Mesodermal cell (in vitro differentiated cells): ENCODE data around the gene ISM1.

Experiments
- H3K27ac ChIP-seq: 2 replicates; pipeline ENCODE4 v1.7.0; 2013; ENCODE audit warnings: mild to moderate bottlenecking, low read depth, low read length, moderate library complexity; ENCODE audit not compliant: severe bottlenecking
- H3K36me3 ChIP-seq: 2 replicates; pipeline ENCODE4 v1.7.1; 2013; ENCODE audit warnings: mild to moderate bottlenecking, low read length, moderate library complexity; ENCODE audit not compliant: control insufficient read depth, insufficient read depth
- H3K4me1 ChIP-seq: one replicate; pipeline ENCODE4 v1.7.1; 2013; ENCODE audit warnings: mild to moderate bottlenecking, low read length; ENCODE audit not compliant: insufficient read depth, control insufficient read depth, poor library complexity, severe bottlenecking
- H3K4me3 ChIP-seq: 2 replicates; pipeline ENCODE4 v1.7.0; 2013; ENCODE audit warnings: low read length, control low read depth, mild to moderate bottlenecking; ENCODE audit not compliant: insufficient read depth, poor library complexity, severe bottlenecking; ENCODE audit errors: extremely low read depth
- H3K9me3 ChIP-seq: 2 replicates; pipeline ENCODE4 v1.7.1; 2013; ENCODE audit warnings: mild to moderate bottlenecking, low read length, moderate library complexity; ENCODE audit not compliant: control insufficient read depth
- WGBS, 2 experiments: methylation state at CpG; one replicate each; pipeline ENCODE4 v1.1.5; 2013; ENCODE audit warnings: missing lambda C conversion rate in 2 of 2; ENCODE audit not compliant: insufficient coverage in 2 of 2; 5-methylcytosine and 5-hydroxymethylcytosine counted together

The ISM1 gene

DNA sequence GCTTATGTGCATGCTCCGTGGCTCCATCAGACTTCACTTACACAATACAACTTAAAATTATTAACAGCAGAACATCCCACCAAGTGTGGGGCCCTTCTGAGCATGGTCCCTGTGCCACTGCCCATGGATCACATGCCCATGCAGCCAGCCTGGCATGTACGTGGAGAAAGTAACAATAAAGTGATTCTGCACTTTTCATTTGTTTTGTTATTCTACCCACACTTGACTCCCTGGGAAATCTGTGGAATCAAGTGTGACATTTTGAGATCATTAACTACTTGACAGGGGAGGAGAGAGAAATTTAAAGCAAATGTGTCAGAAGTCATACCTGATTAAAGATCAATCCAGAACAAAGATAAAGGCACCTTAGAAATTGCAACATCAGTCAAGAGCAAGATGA, 112.0 kb downstream of the ISM1 start:
- peaks cover 6% of the 10 kb centered on the region for H3K9me3 ChIP-seq
- H3K27ac ChIP-seq = no peak overlapping the region
- peaks cover 13% of the 10 kb centered on the region for H3K4me1 ChIP-seq
- H3K36me3 ChIP-seq = no peaks in the 10 kb centered on the region
- 83% methylated on average over 2 of the region's 2 CpGs; no CpG with 5 or more reads in 1 of the 2 experiments for WGBS, 2 experiments
- H3K4me3 ChIP-seq = no peak overlapping the region

DNA sequence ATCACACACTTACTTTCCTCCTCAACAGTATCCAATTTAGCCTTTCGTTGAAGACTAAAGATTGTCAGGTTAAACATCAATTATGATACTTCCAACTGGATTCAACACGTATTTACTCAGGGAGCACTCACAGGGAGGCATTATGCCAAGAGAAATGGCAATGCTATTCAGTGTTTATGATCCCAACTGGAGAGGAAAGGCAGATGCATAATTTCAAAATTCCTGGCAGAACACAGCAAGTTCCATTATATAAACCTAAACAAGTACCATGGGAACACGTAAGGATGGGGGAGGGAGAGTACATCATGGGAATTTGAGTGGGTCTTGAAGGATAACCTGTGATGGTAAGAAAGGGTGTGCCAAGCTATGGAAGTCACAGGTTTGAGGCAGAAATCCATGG, 112.7 kb downstream of the ISM1 start:
- WGBS, 2 experiments = 100% methylated on average over 1 of the region's 3 CpGs
- Histone ChIP-seq H3K4me3 (no peak overlapping the region), H3K27ac (no peak overlapping the region), H3K36me3 (no peaks in the 10 kb centered on the region), H3K4me1 (peaks cover 13% of the 10 kb centered on the region), H3K9me3 (no peaks in the 10 kb centered on the region)

DNA sequence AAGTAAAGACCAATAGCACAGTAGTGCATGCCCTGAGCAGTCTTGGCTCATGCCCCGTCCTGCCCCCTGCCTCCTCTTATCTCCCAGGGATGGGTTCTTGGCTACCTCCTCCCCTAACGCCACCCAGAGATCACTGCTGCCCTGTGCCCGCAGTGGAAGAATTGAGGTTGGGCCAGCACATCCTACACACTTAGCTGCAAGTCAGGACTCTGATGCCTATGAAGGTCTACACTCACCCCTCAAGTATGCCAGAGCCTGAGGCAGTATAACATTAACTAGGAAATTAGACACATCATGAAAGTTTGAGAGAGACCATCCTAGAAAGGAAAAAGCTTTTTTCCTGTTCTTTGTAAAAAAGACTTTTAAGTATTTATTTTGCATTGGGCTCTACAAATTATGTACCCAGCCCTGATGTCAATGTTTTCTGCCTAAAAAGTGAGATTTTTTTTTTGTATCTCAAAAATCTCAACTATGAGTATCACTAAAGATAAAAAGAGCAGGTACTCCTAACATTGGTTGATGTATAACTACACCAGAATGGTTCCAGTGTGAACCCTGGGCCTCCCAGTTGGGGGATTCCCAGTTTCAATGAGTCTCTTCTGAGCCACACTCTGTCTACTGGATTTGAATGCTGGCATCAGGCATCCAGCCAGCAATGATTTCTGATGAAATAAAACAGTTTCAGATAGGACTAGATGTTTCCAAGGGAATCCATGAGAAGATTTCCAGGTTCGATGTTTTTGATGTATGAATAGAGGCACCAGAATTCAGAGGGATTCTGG, 115.4 kb downstream of the ISM1 start:
- H3K9me3 ChIP-seq = no peaks in the 10 kb centered on the region
- peaks cover 7% of the 10 kb centered on the region for H3K4me1 ChIP-seq
- WGBS, 2 experiments = 90 to 93% methylated on average over 3 to 4 of the region's 4 CpGs
- no peak overlapping the region for H3K27ac ChIP-seq
- H3K36me3 ChIP-seq = no peaks in the 10 kb centered on the region
- H3K4me3 ChIP-seq = no peak overlapping the region

DNA sequence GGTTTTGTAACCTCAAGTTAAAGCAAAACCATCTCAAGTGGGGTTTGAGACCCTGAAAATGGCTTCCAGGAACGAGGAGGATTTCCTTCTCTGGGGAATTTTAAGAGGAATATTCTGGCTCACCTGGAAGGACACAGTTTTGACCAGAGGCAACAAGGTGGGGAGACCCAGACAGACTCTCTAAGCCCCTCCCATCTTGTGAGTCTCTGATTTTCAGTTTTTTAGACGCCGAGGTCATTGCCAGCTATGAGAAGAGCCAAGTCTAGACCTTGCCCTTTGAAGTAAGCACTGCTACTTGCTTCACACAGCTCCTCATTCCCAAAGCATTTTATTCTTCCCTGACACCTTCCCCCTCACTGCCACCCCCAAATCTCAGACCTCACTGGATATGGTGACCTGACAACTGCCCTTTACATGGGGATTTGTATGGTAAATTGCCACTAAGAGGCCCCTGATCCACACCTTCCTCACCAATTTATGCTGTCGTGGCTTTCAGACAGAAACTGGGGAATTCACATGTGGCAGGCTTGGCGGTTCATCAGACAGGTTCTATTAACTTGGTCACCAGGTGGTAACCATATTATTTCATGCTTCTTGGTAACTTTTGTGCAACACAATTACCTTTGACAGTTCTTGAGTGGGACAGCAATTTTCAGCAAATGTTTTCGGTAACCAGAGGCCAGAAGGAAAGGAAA, 116.2 kb downstream of the ISM1 start:
- 91 to 97% methylated on average over 4 to 6 of the region's 6 CpGs for WGBS, 2 experiments
- Histone ChIP-seq H3K4me3 (no peak overlapping the region), H3K9me3 (no peaks in the 10 kb centered on the region), H3K36me3 (no peaks in the 10 kb centered on the region), H3K4me1 (peaks cover 2% of the 10 kb centered on the region), H3K27ac (no peak overlapping the region)

DNA sequence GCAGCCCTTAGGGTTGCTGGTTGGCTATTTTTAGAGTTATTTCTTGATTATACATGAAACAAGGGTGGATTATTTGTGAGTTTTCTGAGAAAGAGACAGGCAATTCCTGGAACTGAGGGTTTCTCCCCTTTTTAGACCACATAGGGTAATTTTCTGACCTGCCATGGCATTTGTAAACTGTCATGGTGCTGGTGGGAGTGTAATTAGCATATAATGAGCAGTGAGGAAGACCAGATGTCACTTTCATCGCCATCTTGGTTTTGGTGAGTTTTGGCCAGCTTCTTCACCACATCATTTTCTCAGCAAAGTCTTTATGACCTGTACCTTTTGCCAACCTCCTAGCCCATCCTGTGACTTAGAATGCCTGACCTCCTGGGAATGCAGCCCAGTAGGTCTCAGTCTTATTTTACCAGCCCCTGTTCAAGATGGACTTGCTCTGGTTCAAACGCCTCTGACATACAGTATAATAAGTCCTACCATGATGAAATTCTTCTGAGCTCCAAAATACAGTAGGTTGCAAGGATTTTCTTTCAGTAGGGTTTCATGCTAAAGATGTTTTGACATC, 117.1 kb downstream of the ISM1 start:
- Histone ChIP-seq H3K4me1 (peaks cover 7% of the 10 kb centered on the region), H3K4me3 (no peak overlapping the region), H3K27ac (no peak overlapping the region), H3K36me3 (no peaks in the 10 kb centered on the region), H3K9me3 (no peaks in the 10 kb centered on the region)
- WGBS, 2 experiments = 86 to 100% methylated on average over 1 of the region's 2 CpGs

DNA sequence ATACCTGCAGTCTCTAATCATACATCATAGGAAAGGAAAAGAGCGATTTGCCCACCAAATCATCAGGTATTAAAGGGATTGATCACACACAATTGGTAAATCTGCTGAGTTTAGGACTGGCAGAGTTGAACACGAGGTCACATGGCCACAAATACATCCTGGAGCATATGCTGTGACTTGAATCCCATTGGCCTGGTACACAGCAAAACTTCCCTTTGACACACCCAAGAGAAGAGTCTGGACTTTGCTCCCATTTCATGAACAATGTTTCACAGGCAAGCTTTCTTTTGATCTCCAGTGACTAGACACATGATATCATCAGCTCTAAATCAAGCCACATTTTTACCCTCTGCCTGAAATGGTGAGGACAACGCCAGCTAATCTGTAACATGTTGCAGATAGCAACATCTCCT, 117.9 kb downstream of the ISM1 start:
- H3K36me3 ChIP-seq = no peaks in the 10 kb centered on the region
- 84 to 90% methylated on average over 3 of the region's 3 CpGs for WGBS, 2 experiments
- H3K4me3 ChIP-seq = no peak overlapping the region
- no peak overlapping the region for H3K27ac ChIP-seq
- H3K4me1 ChIP-seq = peaks cover 7% of the 10 kb centered on the region
- no peaks in the 10 kb centered on the region for H3K9me3 ChIP-seq

DNA sequence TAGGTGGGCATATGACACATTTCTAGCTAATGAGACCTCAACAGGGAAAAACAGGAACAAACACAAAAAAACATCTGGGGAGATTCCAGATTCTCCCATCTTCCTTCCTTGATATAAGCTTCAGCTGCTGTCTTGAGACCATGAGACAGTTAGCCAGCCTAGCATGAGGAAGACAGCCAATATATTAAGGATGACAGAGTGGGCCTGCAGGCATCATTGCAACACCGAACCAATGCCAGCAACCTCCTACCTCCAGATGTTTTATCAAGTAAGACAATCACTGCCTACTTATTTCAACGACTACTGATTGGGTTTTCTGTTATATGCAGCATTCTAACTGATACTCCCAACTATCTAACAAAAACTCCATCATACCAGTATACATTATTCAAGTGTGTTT, 119.0 kb downstream of the ISM1 start:
- peaks cover 12% of the 10 kb centered on the region for H3K4me1 ChIP-seq
- no peaks in the 10 kb centered on the region for H3K9me3 ChIP-seq
- 25% methylated on average over 1 of the region's 2 CpGs; no CpG with 5 or more reads in 1 of the 2 experiments for whole genome bisulfite sequencing, 2 experiments
- H3K4me3 ChIP-seq = no peak overlapping the region
- no peak overlapping the region for H3K27ac ChIP-seq
- H3K36me3 ChIP-seq = no peaks in the 10 kb centered on the region

DNA sequence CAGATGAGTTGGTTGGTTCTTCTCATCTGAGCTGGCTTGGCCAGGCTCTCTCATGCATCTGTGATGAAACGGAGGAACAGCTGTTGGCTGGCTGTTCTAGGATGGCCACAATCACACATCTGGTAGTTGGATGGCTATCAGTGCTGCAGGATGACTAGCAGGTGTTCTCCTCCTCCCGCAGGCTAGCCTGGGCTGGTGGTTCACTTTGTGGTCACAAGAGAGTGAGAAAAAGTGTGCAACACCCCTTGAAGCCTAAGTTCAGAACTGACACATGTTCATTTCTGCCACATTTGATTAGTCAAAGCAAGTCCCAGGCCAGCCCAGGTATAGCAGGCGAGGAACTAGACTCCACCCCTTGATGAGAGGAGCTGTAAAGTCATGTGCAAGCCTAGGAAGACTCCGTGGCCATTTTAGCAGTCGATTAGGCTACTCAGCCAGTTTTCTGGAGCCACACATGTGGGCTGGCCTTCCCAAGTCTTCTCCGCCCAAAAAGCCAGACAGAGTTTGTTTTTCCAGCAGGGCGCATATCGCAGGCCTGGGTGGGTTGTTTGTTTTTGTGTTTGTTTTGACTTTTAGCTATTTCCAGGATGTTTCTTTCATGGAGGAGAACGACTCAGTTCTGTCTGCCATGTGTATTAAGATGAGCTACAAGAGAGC, 120.8 kb downstream of the ISM1 start:
- peaks cover 12% of the 10 kb centered on the region for H3K4me1 ChIP-seq
- no peak overlapping the region for H3K27ac ChIP-seq
- WGBS, 2 experiments = 91 to 93% methylated on average over 6 to 8 of the region's 9 CpGs
- no peak overlapping the region for H3K4me3 ChIP-seq
- no peaks in the 10 kb centered on the region for H3K9me3 ChIP-seq
- H3K36me3 ChIP-seq = no peaks in the 10 kb centered on the region

DNA sequence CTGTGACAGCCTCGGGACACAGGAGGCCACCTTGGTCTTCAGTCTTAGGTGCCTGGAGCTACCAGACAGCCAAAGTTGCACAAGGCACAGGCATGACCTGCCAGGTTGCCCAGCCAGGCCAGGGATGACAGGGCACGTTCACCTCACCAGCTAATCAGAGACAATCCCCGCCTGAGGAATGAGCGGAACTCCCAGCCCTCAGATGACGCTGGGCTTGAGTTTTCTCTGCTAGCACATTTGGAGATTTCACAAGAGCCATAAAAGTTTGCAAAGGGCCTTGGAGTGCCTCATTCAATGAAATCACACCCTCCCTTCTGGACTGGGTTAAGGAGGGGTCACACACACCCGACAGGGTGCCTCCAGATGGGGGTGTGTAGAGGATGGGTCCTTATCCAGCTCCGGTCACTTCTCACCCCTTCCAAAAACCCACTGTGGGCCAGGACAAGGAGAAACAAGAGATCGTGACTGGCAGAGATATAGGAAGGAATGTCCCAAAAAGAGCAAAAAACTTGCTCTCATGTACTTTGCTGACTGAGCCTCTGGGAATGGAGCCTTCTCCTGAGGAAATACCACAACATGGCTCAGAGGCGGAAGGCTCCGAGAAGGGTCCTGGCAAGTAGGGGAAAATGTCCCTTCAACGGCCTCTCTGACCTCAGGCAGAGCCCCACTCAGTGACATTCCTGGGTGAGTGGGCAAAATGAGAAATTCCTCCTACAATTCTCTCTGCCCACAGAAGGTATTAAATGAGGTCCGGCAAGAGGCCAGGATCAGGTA, 121.6 kb downstream of the ISM1 start:
- no peak overlapping the region for H3K27ac ChIP-seq
- no peaks in the 10 kb centered on the region for H3K36me3 ChIP-seq
- peaks cover 12% of the 10 kb centered on the region for H3K4me1 ChIP-seq
- no peaks in the 10 kb centered on the region for H3K9me3 ChIP-seq
- 94 to 96% methylated on average over 9 of the region's 12 CpGs for WGBS, 2 experiments
- no peak overlapping the region for H3K4me3 ChIP-seq

DNA sequence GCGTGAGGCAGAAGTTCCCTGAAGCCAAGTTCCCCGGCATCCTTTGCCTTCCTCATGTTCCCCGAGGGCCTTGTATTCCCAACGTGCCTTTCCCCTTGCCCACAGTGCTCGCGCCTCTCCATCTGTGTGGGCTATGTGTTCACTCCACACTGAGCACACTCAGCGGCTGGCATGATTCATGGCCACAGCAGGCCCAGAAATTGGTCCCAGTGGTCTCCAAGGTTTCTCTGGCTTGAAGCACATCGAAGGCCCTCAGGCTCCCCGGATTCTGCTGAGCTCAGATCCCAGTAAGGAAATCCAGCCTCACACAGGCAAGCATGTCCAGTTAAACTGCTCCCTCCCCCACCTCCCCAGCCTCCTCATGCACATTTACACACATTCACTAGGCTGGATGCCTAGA, 123.6 kb downstream of the ISM1 start:
- no peaks in the 10 kb centered on the region for H3K9me3 ChIP-seq
- H3K4me3 ChIP-seq = no peak overlapping the region
- peaks cover 21% of the 10 kb centered on the region for H3K4me1 ChIP-seq
- 88 to 96% methylated on average over 8 to 9 of the region's 9 CpGs for WGBS, 2 experiments
- H3K36me3 ChIP-seq = no peaks in the 10 kb centered on the region
- no peak overlapping the region for H3K27ac ChIP-seq
